Fibroblast of the aortic adventitia (primary cell): ENCODE data around the gene ZNF763. TPM values are rescaled to one million over a fixed set of nuclear protein-coding genes. Genes with fewer than 3 reads are reported as not detected.

ENCODE experiments used
- small RNA-seq: library from RNA; depleted of rRNA; stranded (forward); fragments of <200 nt; gene quantifications from one replicate; pipeline ENCODE3, GENCODE V24; 2012
- total RNA-seq: library from RNA; depleted of rRNA; stranded (reverse); fragments of >200 nt; gene quantifications from 2 replicates; pipeline ENCODE4 v1.2.3, GENCODE V29; 2012; ENCODE audit warnings: low replicate concordance

ZNF763 gene
- total RNA-seq, 1 donor = 0.27 TPM

Small RNA genes within 50 kb of the gene (small RNA-seq; reads per million reads assigned to genes)
- gene RNA5SP464 (not detected), gene RNA5SP465 (not detected)

Other genes starting within 250 kb of the ZNF763 start
- gene ZNF823, start 226.1 kb upstream of the ZNF763 start, total RNA-seq = 2.6 and 4.1 TPM in 2 replicates
- 7.3 and 10.9 TPM in 2 replicates for gene ZNF441, start 198.0 kb upstream of the ZNF763 start, total RNA-seq
- gene ZNF491, start 166.5 kb upstream of the ZNF763 start, total RNA-seq = 0.99 and 2.9 TPM in 2 replicates
- 6.6 and 12.7 TPM in 2 replicates for gene ZNF440, start 150.8 kb upstream of the ZNF763 start, total RNA-seq
- gene ZNF439, start 116.3 kb upstream of the ZNF763 start, total RNA-seq = 0.72 and 2.8 TPM in 2 replicates
- 1.6 and 9.0 TPM in 2 replicates for gene ZNF69, start 77.3 kb upstream of the ZNF763 start, total RNA-seq
- gene ZNF700, start 39.9 kb upstream of the ZNF763 start, total RNA-seq = 7.9 and 11.4 TPM in 2 replicates
- 1.9 and 4.9 TPM in 2 replicates for gene ZNF433, start 70.6 kb downstream of the ZNF763 start, total RNA-seq
- gene ZNF878, start 87.9 kb downstream of the ZNF763 start, total RNA-seq = not detected in 2 replicates
- 2.0 and 11.1 TPM in 2 replicates for gene ZNF844, start 99.7 kb downstream of the ZNF763 start, total RNA-seq
- gene ZNF20, start 175.3 kb downstream of the ZNF763 start, total RNA-seq = 3.9 and 4.8 TPM in 2 replicates
- 7.2 and 18.6 TPM in 2 replicates for gene ZNF625, start 191.7 kb downstream of the ZNF763 start, total RNA-seq
- gene ZNF136, start 198.1 kb downstream of the ZNF763 start, total RNA-seq = 5.5 and 8.4 TPM in 2 replicates